OCI-LY7 (cell line): Measurements from ENCODE around the gene GDF10.

Experiments used
- EZH2phosphoT487 ChIP-seq: fragments of 200-600 bp; sonication (generic); IDR thresholded peaks from 2 replicates; pipeline ENCODE4 v1.6.1; 2018; ENCODE audit warnings: low read depth, borderline replicate concordance, mild to moderate bottlenecking, mixed run types, antibody characterized with exemption, low read length, moderate library complexity, mixed read lengths
- TF ChIP-seq, protein P1 (sequence below): fragments of 200-600 bp; sonication (generic); conservative IDR thresholded peaks from 2 replicates; pipeline ENCODE4 v1.5.1; 2014; ENCODE audit warnings: mild to moderate bottlenecking, antibody characterized with exemption, low read length, moderate library complexity, mixed read lengths

GRCh38 chr10:47253030-47253637 is 46.9 kb upstream of the GDF10 start:
- TF ChIP-seq, protein P1, sequence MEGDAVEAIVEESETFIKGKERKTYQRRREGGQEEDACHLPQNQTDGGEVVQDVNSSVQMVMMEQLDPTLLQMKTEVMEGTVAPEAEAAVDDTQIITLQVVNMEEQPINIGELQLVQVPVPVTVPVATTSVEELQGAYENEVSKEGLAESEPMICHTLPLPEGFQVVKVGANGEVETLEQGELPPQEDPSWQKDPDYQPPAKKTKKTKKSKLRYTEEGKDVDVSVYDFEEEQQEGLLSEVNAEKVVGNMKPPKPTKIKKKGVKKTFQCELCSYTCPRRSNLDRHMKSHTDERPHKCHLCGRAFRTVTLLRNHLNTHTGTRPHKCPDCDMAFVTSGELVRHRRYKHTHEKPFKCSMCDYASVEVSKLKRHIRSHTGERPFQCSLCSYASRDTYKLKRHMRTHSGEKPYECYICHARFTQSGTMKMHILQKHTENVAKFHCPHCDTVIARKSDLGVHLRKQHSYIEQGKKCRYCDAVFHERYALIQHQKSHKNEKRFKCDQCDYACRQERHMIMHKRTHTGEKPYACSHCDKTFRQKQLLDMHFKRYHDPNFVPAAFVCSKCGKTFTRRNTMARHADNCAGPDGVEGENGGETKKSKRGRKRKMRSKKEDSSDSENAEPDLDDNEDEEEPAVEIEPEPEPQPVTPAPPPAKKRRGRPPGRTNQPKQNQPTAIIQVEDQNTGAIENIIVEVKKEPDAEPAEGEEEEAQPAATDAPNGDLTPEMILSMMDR: no peak
- no peak for TF ChIP-seq EZH2phosphoT487
